ENCODE data around the gene ZBTB47.

GRCh38 chr3:42711491-42712343 is 58.2 kb downstream of the ZBTB47 start:
- TF ChIP-seq, protein P1, sequence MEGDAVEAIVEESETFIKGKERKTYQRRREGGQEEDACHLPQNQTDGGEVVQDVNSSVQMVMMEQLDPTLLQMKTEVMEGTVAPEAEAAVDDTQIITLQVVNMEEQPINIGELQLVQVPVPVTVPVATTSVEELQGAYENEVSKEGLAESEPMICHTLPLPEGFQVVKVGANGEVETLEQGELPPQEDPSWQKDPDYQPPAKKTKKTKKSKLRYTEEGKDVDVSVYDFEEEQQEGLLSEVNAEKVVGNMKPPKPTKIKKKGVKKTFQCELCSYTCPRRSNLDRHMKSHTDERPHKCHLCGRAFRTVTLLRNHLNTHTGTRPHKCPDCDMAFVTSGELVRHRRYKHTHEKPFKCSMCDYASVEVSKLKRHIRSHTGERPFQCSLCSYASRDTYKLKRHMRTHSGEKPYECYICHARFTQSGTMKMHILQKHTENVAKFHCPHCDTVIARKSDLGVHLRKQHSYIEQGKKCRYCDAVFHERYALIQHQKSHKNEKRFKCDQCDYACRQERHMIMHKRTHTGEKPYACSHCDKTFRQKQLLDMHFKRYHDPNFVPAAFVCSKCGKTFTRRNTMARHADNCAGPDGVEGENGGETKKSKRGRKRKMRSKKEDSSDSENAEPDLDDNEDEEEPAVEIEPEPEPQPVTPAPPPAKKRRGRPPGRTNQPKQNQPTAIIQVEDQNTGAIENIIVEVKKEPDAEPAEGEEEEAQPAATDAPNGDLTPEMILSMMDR (IDR thresholded peaks at IDR 0.05; ENCODE audit: poor library complexity) = no peak
- TF ChIP-seq EZH2phosphoT487 (IDR thresholded peaks at IDR 0.05; ENCODE audit: low read depth, severe bottlenecking, unreplicated experiment) (no peak), EZH2 (IDR thresholded peaks at IDR 0.05; ENCODE audit: borderline replicate concordance) (no peak)

Data from hepatocyte (in vitro differentiated cells).